Stimulated activated CD4-positive, alpha-beta T cell treated with anti-CD3 and anti-CD28 coated beads, Interleukin-1b, Interleukin-23, amount 100 ng/mL, for 4 hours (primary cell): Measurements from ENCODE around the gene ZNF747.

Experiments used
- DNase-seq, 2 donors: peaks; one replicate each; pipeline ENCODE4 v3.0.0-alpha.2; 2020; ENCODE audit warnings: low read depth in 2 of 2

Gene ZNF747

GRCh38 chr16:30519120-30520049 lies 15.3 kb downstream of the ZNF747 start:
- DNase-seq: no peak

DNA sequence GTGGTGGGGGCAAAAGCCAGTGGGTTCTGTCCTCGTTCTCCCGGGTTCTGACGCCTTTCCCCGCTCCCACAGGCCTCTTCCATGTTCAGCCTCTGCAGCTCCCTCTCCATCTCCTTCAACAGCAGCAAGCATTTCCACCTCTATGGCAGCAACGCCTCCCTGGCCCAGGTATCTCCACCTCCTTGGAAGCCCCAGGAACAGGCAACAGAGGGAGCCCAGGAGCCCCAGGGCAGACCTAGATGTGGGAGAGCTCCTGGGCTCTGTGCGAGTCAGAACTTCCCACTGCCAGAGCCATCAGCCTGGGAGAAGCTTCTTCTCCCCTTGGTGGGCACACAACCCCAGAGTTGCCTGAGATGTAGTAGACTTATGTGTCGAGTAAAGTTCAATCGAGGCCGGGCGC lies 16.1 kb downstream of the ZNF747 start:
- no peak for DNase-seq

GRCh38 chr16:30515275-30515674 lies 19.4 kb downstream of the ZNF747 start:
- no peak for DNase-seq

DNA sequence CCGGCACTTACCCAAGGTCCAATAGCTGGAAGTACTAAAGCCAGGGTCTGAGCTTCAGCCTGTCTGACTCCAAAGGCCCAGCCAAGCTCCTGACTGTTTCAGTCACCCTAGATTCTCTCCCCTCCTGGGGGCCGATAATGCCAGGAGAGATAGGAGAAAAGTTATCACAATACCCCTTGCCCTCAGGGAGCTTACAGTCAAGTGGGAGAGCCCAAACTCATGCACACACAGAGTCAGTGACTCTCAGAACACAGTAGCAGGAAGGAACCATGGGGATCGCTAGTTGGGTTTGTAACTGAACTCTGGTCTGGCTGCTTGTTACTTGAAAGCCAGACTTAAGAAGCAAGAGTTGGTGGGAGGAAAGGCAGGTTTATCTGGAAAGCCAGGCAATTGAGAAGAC lies 23.1 kb downstream of the ZNF747 start:
- no peak for DNase-seq

- no peak for DNase-seq
Observed at GRCh38 chr16:30510376-30510938, 24.2 kb downstream of the ZNF747 start.

DNA sequence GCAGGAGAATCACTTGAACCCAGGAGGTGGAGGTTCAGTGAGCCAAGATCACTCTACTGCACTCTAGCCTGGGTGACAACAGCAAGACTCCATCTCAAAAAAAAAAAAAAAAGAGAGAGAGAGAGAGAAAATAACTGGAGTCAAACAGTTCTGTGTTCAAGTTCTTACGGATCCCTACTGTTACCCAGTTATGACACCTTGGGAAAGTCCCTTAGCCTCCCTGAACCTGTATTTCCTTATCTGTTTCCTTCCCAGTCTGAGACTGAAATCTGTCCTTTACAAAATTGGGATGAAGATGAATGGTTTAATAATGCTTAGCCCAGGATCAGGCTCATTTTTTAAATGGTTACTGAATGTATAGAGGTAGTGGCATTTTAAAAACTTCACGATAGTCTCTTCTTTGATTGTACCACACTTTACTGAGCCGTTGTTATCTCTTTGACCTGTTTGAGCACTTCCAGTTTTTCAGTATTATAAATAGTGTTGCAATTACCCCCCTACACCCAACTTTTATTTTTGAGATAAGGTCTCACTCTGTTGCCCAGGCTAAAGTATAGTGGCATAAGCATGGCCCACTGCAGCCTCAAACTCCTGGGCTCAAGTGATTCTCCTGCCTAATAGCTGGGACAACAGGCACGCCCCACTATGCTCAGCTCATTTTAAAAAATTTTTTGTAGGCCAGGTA lies 25.4 kb downstream of the ZNF747 start:
- DNase-seq: no peak

DNA sequence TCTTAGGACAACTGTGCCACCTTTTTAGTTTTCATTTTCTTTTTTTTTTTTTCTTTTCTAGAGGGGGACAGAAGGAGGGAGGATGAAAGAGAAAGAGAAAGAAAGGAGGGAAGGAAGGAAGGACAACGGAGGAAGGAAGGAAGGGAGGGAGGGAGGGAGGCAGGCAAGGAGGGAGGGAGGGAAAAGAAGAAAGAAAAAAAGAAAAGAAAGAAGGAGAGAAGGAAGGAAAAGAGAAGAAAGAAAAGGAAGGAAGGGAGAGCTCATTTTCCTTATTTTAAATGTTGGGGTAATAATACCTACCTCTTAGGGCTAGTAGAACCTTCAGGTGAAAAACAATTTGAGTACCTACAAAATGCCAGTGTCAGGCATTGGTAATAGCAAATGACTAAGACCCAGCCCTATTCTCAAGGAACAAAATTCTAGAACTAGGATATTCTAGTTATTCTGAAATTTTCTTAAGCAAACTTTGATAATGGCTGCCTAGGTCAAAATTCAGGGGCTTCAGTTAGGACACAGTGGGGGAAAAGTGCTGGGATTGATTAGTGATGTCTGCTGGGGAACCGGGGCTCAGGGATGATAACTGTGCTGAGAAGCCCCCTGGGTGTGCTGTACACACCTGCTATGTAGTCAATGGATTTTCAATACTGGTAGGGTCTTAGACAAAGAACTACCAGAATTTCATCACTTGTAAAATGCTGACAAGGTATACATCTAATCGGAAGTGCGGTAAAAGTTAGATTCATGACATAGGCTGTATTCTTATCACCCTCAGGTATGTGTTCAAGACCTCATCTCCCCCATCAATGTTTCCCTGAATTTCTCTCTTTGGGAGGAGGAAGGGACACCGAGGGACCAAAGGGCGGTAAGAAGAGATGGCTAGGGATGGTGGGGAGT lies 31.0 kb downstream of the ZNF747 start:
- DNase-seq: no peak

DNA sequence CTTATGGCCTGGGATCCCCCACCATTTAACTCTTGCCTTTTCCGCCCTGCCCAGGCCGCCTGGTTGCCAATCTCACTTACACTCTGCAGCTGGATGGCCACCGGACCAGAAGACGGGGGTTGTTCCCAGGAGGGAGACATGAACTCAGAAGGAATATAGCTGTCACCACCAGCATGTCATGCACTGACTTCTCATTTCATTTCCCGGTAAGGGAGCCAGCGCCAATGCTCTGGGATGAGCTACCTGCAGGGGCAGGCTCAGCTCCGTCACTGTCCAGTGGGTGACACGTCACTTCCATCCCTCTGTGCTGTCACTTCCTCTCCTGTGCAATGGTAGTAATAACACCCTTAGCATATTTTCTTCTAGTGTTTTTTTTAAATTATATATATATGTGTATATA lies 35.4 kb downstream of the ZNF747 start:
- DNase-seq: no peak

DNA sequence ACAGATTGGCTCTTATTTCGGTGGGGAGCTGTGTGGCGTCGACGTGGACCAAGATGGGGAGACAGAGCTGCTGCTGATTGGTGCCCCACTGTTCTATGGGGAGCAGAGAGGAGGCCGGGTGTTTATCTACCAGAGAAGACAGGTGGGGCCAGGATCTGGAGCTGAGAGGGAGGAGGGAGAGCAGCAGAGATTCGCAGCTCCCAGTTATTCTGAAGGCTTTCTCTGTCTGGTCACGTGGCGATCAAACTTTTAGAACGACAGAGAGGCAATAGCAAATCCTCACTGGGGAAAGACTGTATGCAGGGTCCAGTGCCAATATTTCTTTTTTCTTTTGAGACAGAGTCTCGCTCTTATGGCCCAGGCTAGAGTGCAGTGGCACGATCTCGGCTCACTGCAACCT lies 39.9 kb downstream of the ZNF747 start:
- DNase-seq: no peak

DNA sequence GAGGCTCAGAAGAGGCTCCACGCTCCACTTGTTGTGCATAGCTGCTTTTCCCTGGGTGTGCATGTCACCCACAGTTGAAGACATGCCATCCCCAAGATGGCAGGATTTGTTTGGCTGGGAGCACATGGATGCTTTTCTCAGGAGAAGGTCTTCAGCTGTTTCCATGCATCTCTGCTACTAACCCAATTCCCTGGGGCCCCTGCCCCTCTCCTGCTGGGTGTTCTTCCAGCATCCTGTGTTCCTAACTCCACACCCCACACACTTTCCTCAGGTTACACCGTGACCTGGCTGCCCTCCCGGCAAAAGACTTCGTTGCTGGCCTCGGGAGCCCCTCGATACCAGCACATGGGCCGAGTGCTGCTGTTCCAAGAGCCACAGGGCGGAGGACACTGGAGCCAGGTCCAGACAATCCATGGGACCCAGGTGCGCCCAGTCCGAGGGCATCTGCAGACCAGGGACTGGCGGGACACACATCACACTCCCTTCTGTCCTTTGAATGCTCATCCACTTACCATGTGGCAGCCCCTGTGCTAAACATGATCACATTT lies 40.6 kb downstream of the ZNF747 start:
- DNase-seq: no peak

DNA sequence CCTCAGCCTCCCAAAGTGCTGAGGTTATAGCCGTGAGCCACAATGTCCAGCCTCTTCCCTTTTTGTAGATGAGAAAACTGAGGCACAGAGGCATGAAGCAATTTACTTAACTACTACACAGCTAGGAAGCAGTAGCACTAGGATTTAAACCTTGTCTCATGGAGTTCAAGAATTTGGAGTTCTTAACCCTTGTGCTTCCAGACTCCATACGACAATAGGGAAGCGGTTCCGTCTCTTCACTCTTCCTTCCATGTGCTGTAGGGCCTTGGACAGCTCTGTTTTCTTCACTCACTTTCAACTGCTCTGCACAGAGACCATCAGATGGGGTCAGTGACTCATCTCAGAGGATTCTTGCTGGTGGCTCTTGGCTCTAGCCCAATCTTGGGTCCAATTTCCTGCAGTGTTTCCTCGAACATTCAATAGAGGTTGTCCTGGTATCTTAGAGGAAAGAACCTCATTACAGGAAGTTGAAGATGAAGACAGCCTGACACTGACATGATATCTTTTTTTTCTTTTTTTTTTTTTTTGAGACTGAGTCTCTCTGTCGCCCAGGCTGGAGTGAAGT lies 42.8 kb downstream of the ZNF747 start:
- DNase-seq: no peak

- no peak for DNase-seq
Observed at GRCh38 chr16:30491229-30491628, 43.4 kb downstream of the ZNF747 start.

- no peak for DNase-seq
Observed at GRCh38 chr16:30490210-30490609, 44.4 kb downstream of the ZNF747 start.

DNA sequence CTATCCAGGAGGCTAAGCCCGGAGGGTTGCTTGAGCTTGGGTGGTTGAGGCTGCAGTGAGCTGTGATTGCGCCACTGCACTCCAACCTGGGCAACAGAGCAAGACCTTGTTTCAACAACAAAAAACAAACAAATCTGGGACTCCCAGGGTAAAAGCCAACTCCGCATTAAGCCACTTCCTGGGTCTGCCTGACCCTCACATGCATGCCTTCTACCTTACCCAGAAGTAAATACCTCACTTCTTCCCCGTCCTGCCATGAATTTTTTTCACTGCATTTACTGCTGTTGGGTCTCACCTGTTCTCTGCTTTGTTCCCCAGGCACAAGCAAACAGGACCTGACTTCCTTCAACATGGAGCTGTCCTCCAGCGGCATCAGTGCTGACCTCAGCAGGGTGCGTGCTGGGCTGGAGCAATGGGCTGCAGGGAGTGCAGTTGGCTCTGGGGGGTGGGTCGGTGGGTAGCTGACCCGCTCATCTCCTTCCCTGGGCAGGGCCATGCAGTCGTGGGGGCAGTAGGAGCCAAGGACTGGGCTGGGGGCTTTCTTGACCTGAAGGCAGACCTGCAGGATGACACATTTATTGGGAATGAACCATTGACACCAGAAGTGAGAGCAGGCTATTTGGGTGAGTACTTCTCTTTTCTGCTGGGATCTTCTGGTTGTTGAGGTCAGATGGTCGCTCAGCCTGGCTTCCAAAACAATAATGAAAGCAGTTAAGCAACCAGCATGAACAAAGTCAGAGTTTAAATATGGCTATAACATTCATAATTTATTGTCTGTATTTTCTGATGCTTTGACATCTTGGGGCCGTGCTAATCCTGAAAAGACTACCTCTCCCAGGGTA lies 45.7 kb downstream of the ZNF747 start:
- DNase-seq: no peak

- DNase-seq: no peak
Observed at GRCh38 chr16:30485818-30486436, 48.7 kb downstream of the ZNF747 start.

GRCh38 chr16:30484887-30485286 lies 49.8 kb downstream of the ZNF747 start:
- DNase-seq: no peak

DNA sequence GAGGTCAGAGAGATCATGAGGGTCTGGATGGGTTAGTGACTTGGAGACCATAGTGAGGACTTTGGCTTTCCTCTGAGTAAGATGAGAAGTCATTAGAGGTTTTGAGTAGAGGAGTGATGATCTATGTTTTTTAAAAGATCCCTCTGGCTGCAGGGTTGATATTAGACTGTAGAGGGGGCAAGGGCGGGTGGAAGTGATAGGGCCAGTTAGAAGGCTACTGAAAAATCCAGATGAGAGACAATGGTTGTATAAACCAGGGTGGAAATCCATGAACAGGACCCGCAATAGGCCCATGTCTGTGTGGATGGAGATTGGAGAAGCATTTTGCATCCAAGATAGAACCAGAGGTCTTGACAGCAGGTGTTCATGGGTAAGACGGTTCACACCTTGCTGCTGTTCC lies 52.3 kb downstream of the ZNF747 start:
- DNase-seq: no peak

DNA sequence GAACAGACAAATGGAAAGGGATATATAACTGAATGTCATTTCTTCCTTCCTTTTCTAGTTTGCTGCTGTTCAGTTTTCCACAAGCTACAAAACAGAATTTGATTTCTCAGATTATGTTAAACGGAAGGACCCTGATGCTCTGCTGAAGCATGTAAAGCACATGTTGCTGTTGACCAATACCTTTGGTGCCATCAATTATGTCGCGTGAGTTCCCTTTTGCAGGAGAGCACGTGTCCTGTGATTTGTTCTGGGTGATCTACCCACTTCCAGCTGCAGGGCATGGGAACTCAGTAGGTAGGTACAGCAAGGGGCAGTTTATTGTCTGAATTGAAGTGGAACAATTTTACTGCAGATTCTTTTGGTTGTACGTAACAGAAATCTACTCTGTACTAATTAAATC lies 53.3 kb downstream of the ZNF747 start:
- DNase-seq: no peak
